GM18517 (cell line): ENCODE results near the gene TBX2.

ENCODE experiments used
- ATAC-seq: cut with Tn5 transposase; IDR thresholded peaks from one replicate; pipeline ENCODE4 v1.9.1; 2021; ENCODE audit warnings: mild to moderate bottlenecking, moderate library complexity; ENCODE audit not compliant: unreplicated experiment

Gene TBX2

GRCh38 chr17:61368049-61368831 lies 31.4 kb upstream of the TBX2 start:
- ATAC-seq: no peak

DNA sequence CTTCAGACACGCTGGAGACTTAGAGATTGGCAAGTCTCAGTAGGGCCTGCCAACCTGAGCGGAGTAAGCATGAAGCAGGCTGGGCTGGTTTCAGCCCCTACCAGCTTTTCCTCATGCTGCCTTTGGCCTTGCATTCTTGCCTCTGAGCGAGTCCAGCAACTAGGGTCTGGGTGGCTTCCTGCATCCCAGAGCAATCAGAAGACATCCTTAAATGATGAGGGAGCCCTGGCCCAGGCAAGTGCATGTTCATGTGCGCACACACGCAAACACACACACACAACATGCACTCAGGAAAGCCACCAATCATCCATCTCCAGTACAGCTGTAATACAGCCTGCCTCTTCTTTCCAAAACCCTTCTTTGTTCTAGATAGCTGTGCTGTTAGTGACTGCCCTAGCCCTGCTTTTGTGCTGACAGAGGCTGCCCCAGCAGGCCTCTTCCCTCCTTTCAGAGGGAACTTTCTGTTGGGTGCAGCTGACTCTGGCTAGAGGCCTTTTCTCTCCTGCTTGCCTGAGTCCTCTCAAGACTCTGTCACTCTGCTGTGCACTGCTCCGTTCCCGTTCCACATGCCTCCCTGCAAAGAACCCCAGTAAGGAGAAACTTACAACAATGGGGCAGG lies 30.7 kb upstream of the TBX2 start:
- ATAC-seq: no peak

- ATAC-seq: no peak
Observed at GRCh38 chr17:61369751-61370150, 29.9 kb upstream of the TBX2 start.

DNA sequence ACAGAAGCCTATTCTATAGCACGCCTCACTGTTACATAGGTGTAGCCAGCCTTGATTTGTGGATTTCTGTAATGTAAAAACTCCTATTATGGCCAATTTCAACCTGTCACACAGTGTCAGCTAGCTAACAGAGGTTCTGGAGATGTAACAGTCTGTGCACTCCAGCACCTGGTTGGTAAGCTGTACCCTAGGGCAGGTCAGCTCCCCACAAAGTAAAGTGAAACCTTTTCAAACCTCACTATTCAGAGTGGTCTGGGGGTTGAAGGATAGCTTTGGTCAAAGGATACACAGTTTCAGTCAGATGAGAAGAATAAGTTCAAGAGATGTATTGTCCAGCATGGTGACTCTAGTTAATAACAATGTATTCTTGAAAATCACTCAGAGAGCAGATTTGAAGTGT lies 28.5 kb upstream of the TBX2 start:
- no peak for ATAC-seq

DNA sequence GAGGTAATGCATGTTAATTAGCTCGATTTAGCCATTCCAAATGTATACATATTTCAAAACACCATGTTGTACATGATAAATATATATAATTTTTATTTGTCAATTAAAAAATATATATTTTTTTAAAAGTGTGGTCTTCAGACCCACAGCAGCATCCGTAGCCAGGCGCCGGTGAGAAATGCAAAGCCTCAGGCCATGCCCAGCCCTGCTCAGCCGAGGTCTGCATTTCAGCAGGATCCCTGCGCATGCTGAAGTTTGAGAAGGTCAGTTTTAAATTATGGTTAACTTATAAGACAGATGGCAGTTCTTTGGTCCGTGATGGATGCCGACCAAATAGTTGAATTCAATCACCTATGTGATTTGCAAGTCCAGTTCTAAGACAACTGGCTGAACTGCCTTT lies 28.0 kb upstream of the TBX2 start:
- ATAC-seq: no peak

GRCh38 chr17:61372436-61372835 lies 27.2 kb upstream of the TBX2 start:
- no peak for ATAC-seq

DNA sequence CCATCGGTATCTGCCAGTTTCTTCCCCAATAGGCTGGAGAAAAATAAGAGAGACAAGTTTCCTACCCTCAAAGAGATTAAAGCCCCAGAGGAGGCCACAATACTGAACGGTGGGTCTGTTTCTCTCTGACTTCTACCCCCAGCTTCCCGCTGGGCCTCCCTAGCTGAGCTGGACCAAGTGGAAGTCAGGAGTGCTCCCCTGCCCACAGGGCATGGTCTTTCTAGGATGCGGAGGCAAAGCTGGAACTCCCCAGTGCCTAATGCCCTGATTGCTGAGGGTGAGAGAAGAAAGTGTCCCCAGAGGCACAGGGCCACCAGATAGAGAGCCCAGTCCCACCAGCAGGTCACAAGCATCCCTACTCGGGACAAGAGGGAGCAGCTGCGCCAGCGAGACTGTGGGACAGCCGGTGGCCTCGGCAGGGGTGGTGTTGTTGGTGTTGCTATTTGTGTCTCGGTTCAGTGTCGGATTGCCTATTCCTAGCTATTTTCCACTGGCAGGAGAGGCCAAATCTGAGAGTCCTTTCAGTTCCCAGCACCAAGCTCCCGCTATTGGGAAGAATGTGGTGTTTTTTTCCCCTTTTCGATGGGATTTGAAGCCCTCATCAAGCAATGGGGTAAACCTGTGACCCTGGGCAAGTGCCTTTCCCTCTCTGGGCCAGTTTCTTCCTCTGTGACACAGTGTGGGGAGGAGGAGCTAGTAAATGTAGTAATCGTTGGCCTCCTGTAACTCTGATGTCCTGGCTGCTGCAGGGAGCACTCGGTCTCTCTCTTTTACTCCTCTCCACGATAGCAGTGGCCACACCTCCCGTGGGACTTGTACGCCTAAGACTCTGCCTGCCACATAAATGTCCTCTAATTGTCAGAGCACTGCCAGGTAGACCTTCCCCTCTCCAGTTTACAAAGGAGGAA lies 22.5 kb upstream of the TBX2 start:
- ATAC-seq: no peak

GRCh38 chr17:61378658-61379456 lies 20.8 kb upstream of the TBX2 start:
- ATAC-seq: no peak

DNA sequence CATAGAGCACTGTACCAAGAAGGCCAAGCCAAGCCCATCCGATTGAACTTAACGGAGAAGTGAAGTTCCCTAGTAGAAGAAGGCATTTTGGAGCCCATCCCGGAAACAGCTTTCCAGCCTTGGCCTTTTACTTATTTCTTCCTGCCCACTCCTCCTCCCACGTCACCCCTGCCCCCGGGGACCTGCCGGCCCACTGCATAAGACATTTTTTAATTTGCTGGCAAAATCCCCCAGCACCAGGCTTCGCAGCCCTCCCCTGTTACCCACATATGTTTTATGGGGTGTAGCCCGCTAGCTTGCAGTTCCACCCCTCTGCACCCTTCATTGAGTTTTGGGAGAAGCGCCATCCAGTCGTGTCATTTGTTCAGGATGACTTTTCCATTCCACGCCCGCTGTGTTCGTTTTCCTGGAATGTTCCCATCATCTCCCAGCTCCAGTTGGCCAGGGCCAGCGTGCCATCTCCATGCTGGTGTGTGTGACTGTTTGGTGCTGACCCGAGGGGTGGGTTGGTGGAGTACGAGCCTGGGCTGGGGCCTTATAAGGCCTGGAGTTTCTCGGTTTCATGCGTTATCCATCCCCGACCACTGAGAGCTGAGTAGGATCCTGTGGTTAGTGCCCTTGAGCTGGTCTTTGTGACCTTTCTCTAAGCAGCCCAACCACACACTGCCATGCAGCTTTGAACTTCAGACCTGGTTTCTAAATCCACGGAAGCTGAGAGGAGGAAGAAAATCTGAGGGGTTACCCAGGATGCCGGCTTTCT lies 20.0 kb upstream of the TBX2 start:
- ATAC-seq: no peak

DNA sequence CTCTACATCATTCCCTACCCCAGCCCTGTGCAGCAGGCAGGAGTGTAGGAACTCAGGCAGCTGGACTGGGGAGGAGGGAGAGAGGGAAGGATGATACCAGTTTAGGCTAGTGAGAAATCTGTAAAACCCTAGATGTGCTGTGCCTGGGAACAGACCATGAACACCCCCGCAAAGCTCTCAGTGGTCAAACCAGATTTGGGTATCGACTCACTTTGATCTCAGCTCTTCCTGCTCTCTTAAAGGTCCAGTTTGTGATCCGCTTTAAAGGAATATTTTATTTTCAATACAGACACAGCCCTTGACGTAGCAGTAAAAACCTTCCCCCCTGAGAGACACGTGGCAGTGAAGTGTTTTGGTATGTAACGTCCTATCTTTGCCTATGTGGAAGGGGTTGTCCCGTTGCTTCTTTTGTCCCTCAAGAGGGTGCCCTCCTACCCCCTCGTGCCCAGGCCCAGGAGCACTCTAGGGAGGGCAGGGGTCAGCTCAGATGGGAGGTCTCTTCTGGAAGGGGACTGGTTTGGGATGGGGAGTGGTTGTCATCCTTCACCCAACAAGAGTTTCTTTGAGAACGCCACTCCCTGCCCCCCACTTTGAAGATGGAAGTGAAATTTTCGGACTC lies 19.3 kb upstream of the TBX2 start:
- no peak for ATAC-seq

DNA sequence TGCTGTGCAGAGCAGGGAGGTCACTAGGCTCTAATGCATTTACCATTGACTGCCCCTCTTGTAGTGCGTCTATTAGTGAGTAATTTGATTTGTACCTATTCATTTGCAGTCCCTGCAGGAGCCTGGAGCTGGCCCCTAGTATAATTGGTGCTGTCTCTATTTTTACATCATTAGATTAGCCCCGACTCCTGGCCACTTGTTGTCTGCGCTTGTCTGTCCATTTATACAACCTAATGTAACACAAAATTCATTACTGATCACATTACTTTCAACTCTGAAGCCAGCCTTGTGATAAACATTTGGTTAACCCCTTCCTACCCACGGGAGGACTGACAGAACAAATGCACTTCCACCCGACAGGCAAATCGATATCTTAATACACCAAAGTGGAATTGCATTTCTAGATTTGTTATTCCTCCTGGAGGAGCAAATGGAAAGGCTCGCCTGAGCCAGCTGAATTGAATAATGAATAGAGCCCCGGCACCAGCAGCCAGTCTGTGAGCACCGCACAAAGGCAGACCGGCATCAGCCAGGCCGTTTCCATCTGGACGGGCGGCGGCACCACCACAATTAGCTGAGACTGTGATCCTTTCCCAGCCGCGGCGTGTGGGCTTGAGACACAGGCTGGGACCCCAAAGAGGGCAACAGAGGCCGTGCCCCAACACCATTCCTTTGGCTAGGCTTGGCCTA lies 18.7 kb upstream of the TBX2 start:
- ATAC-seq: no peak

DNA sequence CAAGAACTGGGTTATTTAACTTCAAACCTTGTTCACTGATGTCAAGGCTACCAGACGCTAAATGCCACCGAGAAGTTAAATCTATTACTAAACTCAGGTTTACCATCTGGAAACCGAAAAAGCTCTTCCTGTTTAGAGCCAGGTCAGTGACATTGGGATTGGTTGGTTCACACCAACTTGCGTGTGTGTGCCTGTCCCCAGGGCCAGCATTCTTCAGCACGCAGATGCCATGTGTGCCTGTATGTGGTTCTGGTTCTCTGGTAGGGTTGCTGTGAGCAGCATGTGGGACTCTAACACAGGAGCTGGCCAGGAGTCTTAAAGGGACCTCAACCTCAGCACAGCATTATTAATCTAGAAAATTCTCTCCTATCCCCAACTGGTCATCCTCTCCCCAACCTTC lies 18.1 kb upstream of the TBX2 start:
- no peak for ATAC-seq

DNA sequence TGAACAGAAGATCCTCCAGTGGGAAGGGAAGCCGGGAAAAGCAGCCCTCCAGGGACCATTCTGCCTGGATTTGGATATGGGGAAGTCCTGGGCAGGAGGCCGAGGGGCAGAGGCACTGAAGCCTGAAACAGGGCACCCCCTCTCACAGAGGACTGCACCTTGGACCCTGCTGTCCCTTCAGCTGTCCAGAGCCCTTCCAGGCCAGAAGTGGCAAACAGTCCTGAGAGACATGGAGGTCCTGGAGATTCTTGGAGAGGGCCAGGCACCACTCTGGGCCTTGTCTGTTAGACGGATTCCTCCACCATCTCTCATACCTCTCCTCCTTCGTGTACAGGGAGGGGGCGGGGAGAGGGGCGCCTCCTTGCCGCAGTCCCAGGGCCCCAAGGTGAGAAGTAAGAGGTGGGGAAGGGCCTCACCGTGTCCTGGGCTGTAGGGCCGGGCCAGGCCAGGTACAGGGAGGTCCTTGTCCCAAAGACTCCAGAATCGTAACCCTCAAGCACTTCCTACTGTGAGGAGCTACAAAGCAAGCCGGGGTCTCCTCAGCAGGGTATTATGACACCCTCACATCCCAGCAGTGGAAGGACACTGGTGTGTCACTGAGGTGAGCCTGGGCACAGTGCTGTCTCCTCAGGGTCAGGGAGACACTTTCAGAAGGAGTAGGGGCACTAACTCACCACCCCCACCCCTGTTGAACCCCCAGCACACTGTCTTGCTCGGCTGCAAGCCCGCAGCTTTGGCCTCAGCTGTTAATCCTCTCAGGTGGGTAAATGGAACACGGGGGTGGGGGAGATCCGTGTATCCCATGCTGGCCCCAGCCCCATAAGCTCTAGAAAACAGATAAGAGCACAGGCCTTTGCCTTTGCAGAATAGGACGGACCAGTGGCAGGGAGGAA lies 16.6 kb upstream of the TBX2 start:
- no peak for ATAC-seq

- ATAC-seq: no peak
Observed at GRCh38 chr17:61383689-61384201, 15.9 kb upstream of the TBX2 start.

- ATAC-seq: no peak
Observed at GRCh38 chr17:61384354-61384691, 15.3 kb upstream of the TBX2 start.

GRCh38 chr17:61384692-61385576 lies 14.7 kb upstream of the TBX2 start:
- ATAC-seq: no peak
